ENCODE data around the gene ATXN7L3. TPM values are rescaled to one million over a fixed set of nuclear protein-coding genes. Genes with fewer than 3 reads are reported as not detected.

Gene ATXN7L3
- total and polyA plus RNA-seq, 9 of the 15 experiments (the other 6 are each of a cell fraction or from before 2014, with no cell fraction given) = 0.62 to 66.1 (median 33.2) TPM

GRCh38 chr17:44187131-44187899 is 12.4 kb downstream of the ATXN7L3 start:
- Histone ChIP-seq H2AFZ (ENCODE audit: low read depth, low read length) (peak overlapping the region; percentile 97), H3K27ac (ENCODE audit: extremely low read depth, low read depth, low read length) (peak overlapping the region; percentile 97), H3K4me3 (peak overlapping the region; percentile 93), H3K9ac (ENCODE audit: insufficient read depth in 1 of 2, low read depth in 2 of 2, low read length in 2 of 2) (peak overlapping the region; percentile 91 to 97), H3K9me3 (replicated peaks; ENCODE audit: control insufficient read depth, insufficient read depth, low read depth, low read length) (no peaks in the 10 kb centered on the region), H3K79me2 (ENCODE audit: control insufficient read depth, insufficient read depth, low read length) (peaks cover 52% of the 10 kb centered on the region), H3K27me3 (ENCODE audit: control insufficient read depth in 2 of 2, insufficient read depth in 2 of 2, low read length in 2 of 2) (no peaks in the 10 kb centered on the region), H3K9me1 (ENCODE audit: control insufficient read depth, insufficient read depth, low read length) (no peaks in the 10 kb centered on the region), H3K36me3 (ENCODE audit: control insufficient read depth, insufficient read depth, low read length) (peaks cover 50% of the 10 kb centered on the region), H4K20me1 (replicated peaks; ENCODE audit: control insufficient read depth, insufficient read depth, low read length) (0 out of 2 replicates have a peak, but pooled peaks cover 5% of the 10 kb centered on the region), H3K4me1 (replicated peaks in 1 of 2; ENCODE audit: control insufficient read depth in 2 of 2, insufficient read depth in 2 of 2, low read length in 2 of 2) (peaks cover 13 to 23% of the 10 kb centered on the region in 2 experiments), H3K4me2 (ENCODE audit: insufficient read depth, low read length) (peak overlapping the region; percentile 96)
- intact Hi-C loops (cut with micrococcal nuclease) (no loop called here), in situ Hi-C loops (cut with MboI) (no loop called here)
- BruUV-seq (replicated peaks) = no TSS peak
- ChIA-PET POLR2A (interaction anchor here (0.7 to 4.5 kb wide), 21 partner anchors 8 to 188 kb away, joined by 3 to 35 read pairs (median 4); no protein-coding TSS in a partner anchor), CTCF (ENCODE audit: low intra/inter-chr PET ratio) (no interaction called here)
- FAIRE-seq = peak; percentile 59
- DNase-seq (ENCODE audit: extremely low read depth in 1 of 4, low spot score in 3 of 4) = peak in 3 of 4 experiments; percentile 85 to 88 (median 87)
- under 1% methylated on average over 30 of the region's 32 CpGs for WGBS (ENCODE audit: insufficient coverage, low coverage, missing lambda C conversion rate)
- peak; percentile 68 for ATAC-seq
- peak; percentile 41; the same call in 1 of the 2 replicates for TF ChIP-seq SMARCE1 (IDR thresholded peaks at IDR 0.05)
- peak; percentile 96 for TF ChIP-seq ZBTB7A (IDR thresholded peaks at IDR 0.05; ENCODE audit: borderline replicate concordance, control insufficient read depth, low read depth, low read length)
- TF ChIP-seq TFE3 (CRISPR knock-in tag; IDR thresholded peaks at IDR 0.05) = no peak
- no peak for TF ChIP-seq HMG20B (CRISPR knock-in tag; IDR thresholded peaks at IDR 0.05)
- no peak for TF ChIP-seq MGA (IDR thresholded peaks at IDR 0.05)

Measured in K562 (cell line).